SK-N-SH (cell line): Measurements from ENCODE around the gene SHROOM1. TPM values are rescaled to one million over a fixed set of nuclear protein-coding genes. Genes with fewer than 3 reads are reported as not detected.

Experiments used
- CTCF ChIA-PET: fragments of 300-600, 350-600 bp; formaldehyde crosslinking; extraction: SDS; loops from one replicate; lab custom pipeline; 2021; lab: Yijun Ruan, JAX
- POLR2A ChIA-PET: fragments of 350-600 bp; sonication (Branson Sonifier 250); formaldehyde crosslinking; extraction: SDS; loops from one replicate; lab custom pipeline; 2020; ENCODE audit warnings: antibody characterized with exemption, inconsistent platforms; lab: Yijun Ruan, JAX
- DNase-seq: peaks from one replicate; pipeline ENCODE4 v3.0.0; 2012
- H2AFZ ChIP-seq: fragments of 200-600 bp; sonication (generic); 2 replicates; pipeline ENCODE4 v1.8.1; 2016; ENCODE audit warnings: antibody characterized with exemption, mild to moderate bottlenecking, low read depth
- H3F3A ChIP-seq: fragments of 200-600 bp; sonication (generic); replicated peaks from 2 replicates; pipeline ENCODE3; 2016; ENCODE audit warnings: antibody characterized with exemption, mild to moderate bottlenecking; ENCODE audit not compliant: insufficient read depth
- H3K27ac ChIP-seq, 2 experiments: fragments of 200-500 bp in 1 of 2; fragments of 200-600 bp in 1 of 2; sonication (Bioruptor generic) in 1 of 2; sonication (generic), shearing (Covaris generic) in 1 of 2; 2 replicates each; pipeline versions ENCODE4 v1.5.1 to v1.6.1; 2014 to 2016; ENCODE audit warnings: low read depth in 2 of 2, inconsistent platforms in 1 of 2, low read length in 1 of 2, mild to moderate bottlenecking in 1 of 2, mixed read lengths in 1 of 2
- H3K27me3 ChIP-seq: fragments of 200-600 bp; sonication (generic), shearing (Covaris generic); 2 replicates; pipeline ENCODE4 v1.6.1; 2016; ENCODE audit warnings: mixed run types; ENCODE audit not compliant: insufficient read depth
- H3K36me3 ChIP-seq, 2 experiments: fragments of 200-500 bp in 1 of 2; fragments of 200-600 bp in 1 of 2; sonication (Bioruptor generic) in 1 of 2; sonication (generic) in 1 of 2; replicated peaks in 1 of 2; 2 replicates each; pipeline versions ENCODE3 to v1.5.1; 2014 to 2016; ENCODE audit warnings: low read length in 1 of 2, mild to moderate bottlenecking in 1 of 2; ENCODE audit not compliant: insufficient read depth in 2 of 2, control insufficient read depth in 1 of 2
- H3K4me1 ChIP-seq, 2 experiments: fragments of 200-500 bp in 1 of 2; fragments of 200-600 bp in 1 of 2; sonication (Bioruptor generic) in 1 of 2; sonication (generic), shearing (Covaris generic) in 1 of 2; 2 replicates each; pipeline versions ENCODE4 v1.5.1 to v1.6.1; 2014 to 2016; ENCODE audit warnings: low read depth in 1 of 2, low read length in 1 of 2, mixed run types in 1 of 2; ENCODE audit not compliant: insufficient read depth in 2 of 2, control insufficient read depth in 1 of 2
- H3K4me2 ChIP-seq: fragments of 200-600 bp; sonication (generic), shearing (Covaris generic); 2 replicates; pipeline ENCODE4 v1.6.1; 2017; ENCODE audit warnings: mixed run types
- H3K4me3 ChIP-seq, 2 experiments: fragments of 200-500 bp in 1 of 2; fragments of 200-600 bp in 1 of 2; sonication (Bioruptor generic) in 1 of 2; sonication (generic), shearing (Covaris generic) in 1 of 2; 2 replicates each; pipeline versions ENCODE4 v1.5.1 to v1.8.1; 2014 to 2016; ENCODE audit warnings: low read depth in 2 of 2, inconsistent platforms in 1 of 2, low read length in 1 of 2, mild to moderate bottlenecking in 1 of 2, mixed read lengths in 1 of 2, moderate library complexity in 1 of 2
- H3K79me2 ChIP-seq: fragments of 200-600 bp; sonication (generic); 2 replicates; pipeline ENCODE4 v1.8.1; 2017; ENCODE audit warnings: mild to moderate bottlenecking; ENCODE audit not compliant: insufficient read depth
- H3K9ac ChIP-seq: fragments of 200-600 bp; sonication (generic); 2 replicates; pipeline ENCODE4 v1.6.1; 2017; ENCODE audit warnings: mixed run types
- H3K9me2 ChIP-seq: fragments of 200-600 bp; sonication (generic); 2 replicates; pipeline ENCODE4 v1.6.1; 2017; ENCODE audit warnings: mixed run types
- H3K9me3 ChIP-seq: fragments of 200-600 bp; sonication (generic); 2 replicates; pipeline ENCODE4 v1.6.1; 2017; ENCODE audit warnings: mixed run types, mild to moderate bottlenecking, moderate library complexity
- H4K20me1 ChIP-seq: fragments of 200-600 bp; sonication (generic); 2 replicates; pipeline ENCODE4 v1.6.1; 2017; ENCODE audit warnings: mild to moderate bottlenecking, mixed run types; ENCODE audit not compliant: insufficient read depth
- EZH2phosphoT487 ChIP-seq: fragments of 200-600 bp; sonication (generic); IDR thresholded peaks from 2 replicates; pipeline ENCODE4 v1.6.1; 2017; ENCODE audit warnings: low read depth, mixed run types, mild to moderate bottlenecking, antibody characterized with exemption, moderate library complexity, borderline replicate concordance
- FOXJ3 ChIP-seq: sonication (generic); formaldehyde crosslinking; IDR thresholded peaks from 2 replicates; pipeline ENCODE4 v1.5.1; 2020; ENCODE audit warnings: mild to moderate bottlenecking, missing genetic modification reagents
- FOXM1 ChIP-seq: IDR thresholded peaks from 2 replicates; pipeline ENCODE4 v1.4.0; 2012; ENCODE audit warnings: low read depth, mild to moderate bottlenecking
- GATA2 ChIP-seq: sonication (generic); formaldehyde crosslinking; IDR thresholded peaks from 2 replicates; pipeline ENCODE4 v1.5.0; 2020; ENCODE audit warnings: mild to moderate bottlenecking, missing genetic modification reagents
- IRF3 ChIP-seq: fragments of 150-350 bp; IDR thresholded peaks from 2 replicates; pipeline ENCODE4 v1.6.1; 2016; ENCODE audit warnings: mild to moderate bottlenecking, low read depth, low read length
- MEF2A ChIP-seq: IDR thresholded peaks from 2 replicates; pipeline ENCODE4 v1.4.0; 2012; ENCODE audit warnings: low read depth, borderline replicate concordance
- RFX5 ChIP-seq: IDR thresholded peaks from 2 replicates; pipeline ENCODE4 v1.6.1; 2012; ENCODE audit warnings: mild to moderate bottlenecking, improper control_type of control experiment, low read length
- SIN3A ChIP-seq: IDR thresholded peaks from 2 replicates; pipeline ENCODE4 v1.6.1; 2012; ENCODE audit warnings: low read depth, mild to moderate bottlenecking, low read length, moderate library complexity, borderline replicate concordance
- YY1 ChIP-seq: IDR thresholded peaks from 2 replicates; pipeline ENCODE4 v1.4.0; 2012; ENCODE audit warnings: low read depth, mild to moderate bottlenecking
- ZBTB33 ChIP-seq: IDR thresholded peaks from 2 replicates; pipeline ENCODE4 v1.4.0; 2012; ENCODE audit warnings: low read depth, borderline replicate concordance
- WGBS: methylation state at CpG from one replicate; pipeline ENCODE4 v1.1.6; 2017; ENCODE audit warnings: low lambda C conversion rate; 5-methylcytosine and 5-hydroxymethylcytosine counted together
- polyA plus RNA-seq, 3 experiments: library from polyadenylated mRNA; depleted of rRNA; stranded (reverse); fragments of >200 nt; gene quantifications; 2 replicates each; pipeline ENCODE4 v1.2.3, GENCODE V29; 2012

Gene SHROOM1
- polyA plus RNA-seq, 1 of the 3 experiments (the other 2 are of a cell fraction) = 3.8 TPM

GRCh38 chr5:132836852-132837251 is 6.4 kb upstream of the SHROOM1 start:
- Histone ChIP-seq H3K4me3 (no peak overlapping the region), H3K27ac (no peak overlapping the region), H2AFZ (no peak overlapping the region), H3K9me2 (no peaks in the 10 kb centered on the region), H3K36me3 (no peaks in the 10 kb centered on the region), H4K20me1 (no peaks in the 10 kb centered on the region), H3F3A (no peaks in the 10 kb centered on the region), H3K4me2 (no peak overlapping the region), H3K4me1 (no peaks in the 10 kb centered on the region; a peak in 2 of 4 replicates), H3K9me3 (no peaks in the 10 kb centered on the region), H3K79me2 (no peaks in the 10 kb centered on the region), H3K27me3 (no peaks in the 10 kb centered on the region), H3K9ac (no peak overlapping the region)
- ChIA-PET POLR2A (no interaction called here), CTCF (no interaction called here)
- TF ChIP-seq IRF3 (no peak), FOXM1 (no peak), RFX5 (no peak), ZBTB33 (no peak), GATA2 (CRISPR knock-in tag) (no peak), SIN3A (no peak), EZH2phosphoT487 (no peak)
- no peak for DNase-seq
- 92% methylated on average over 1 of the region's 1 CpG for WGBS

GRCh38 chr5:132834057-132834456 is 3.6 kb upstream of the SHROOM1 start:
- no peaks in the 10 kb centered on the region for H3F3A ChIP-seq
- no peaks in the 10 kb centered on the region for H3K9me3 ChIP-seq
- H3K36me3 ChIP-seq = no peaks in the 10 kb centered on the region
- no peaks in the 10 kb centered on the region for H3K27me3 ChIP-seq
- DNase-seq = no peak
- WGBS = 94% methylated on average over 3 of the region's 3 CpGs
- no peak overlapping the region for H3K4me2 ChIP-seq
- H4K20me1 ChIP-seq = no peaks in the 10 kb centered on the region
- peaks cover 0 to 5% of the 10 kb centered on the region in 2 experiments; a peak in 1 of 4 replicates for H3K4me1 ChIP-seq
- H2AFZ ChIP-seq = no peak overlapping the region
- ChIA-PET POLR2A (interaction anchor here (1.0 kb wide), 1 partner anchor 32 kb away, joined by 3 read pairs; the partner anchor contains the start of genes GDF9 and UQCRQ), CTCF (interaction anchor here (0.8 to 8.7 kb wide), 2 partner anchors 15 to 27 kb away, joined by 3 to 105 read pairs; no protein-coding TSS in a partner anchor)
- TF ChIP-seq IRF3 (no peak), GATA2 (CRISPR knock-in tag) (no peak), YY1 (no peak), FOXJ3 (no peak), MEF2A (no peak)
- H3K9me2 ChIP-seq = no peaks in the 10 kb centered on the region
- no peaks in the 10 kb centered on the region for H3K79me2 ChIP-seq
- no peak overlapping the region for H3K9ac ChIP-seq
- no peak overlapping the region for H3K4me3 ChIP-seq
- no peak overlapping the region for H3K27ac ChIP-seq
